Kidney (tissue), 22 donors: ENCODE measurements around the gene OGA. TPM values are rescaled to one million over a fixed set of nuclear protein-coding genes. Genes with fewer than 3 reads are reported as not detected.

Source experiments
- DNase-seq, 5 donors: peaks; one replicate each; pipeline ENCODE4 v3.0.0-alpha.2; 2013 to 2020
- FAIRE-seq: peaks from 2 replicates; lab custom pipeline; 2012; peaks lifted over from hg19 to GRCh38; lab: Jason Lieb, UNC
- H3K27ac ChIP-seq, 2 donors: one replicate each; pipeline ENCODE4 v1.7.0; 2013; ENCODE audit warnings: low read depth in 2 of 2, low read length in 2 of 2, inconsistent platforms in 1 of 2
- H3K27me3 ChIP-seq: one replicate; pipeline ENCODE4 v1.7.1; 2013; ENCODE audit warnings: low read length, inconsistent platforms; ENCODE audit not compliant: control insufficient read depth, insufficient read depth
- H3K36me3 ChIP-seq, 3 donors: one replicate each; pipeline versions ENCODE4 v1.7.0 to v1.7.1; 2013; ENCODE audit warnings: low read length in 3 of 3, control low read depth in 1 of 3, inconsistent platforms in 1 of 3; ENCODE audit not compliant: insufficient read depth in 3 of 3, control insufficient read depth in 2 of 3
- H3K4me1 ChIP-seq, 3 donors: one replicate each; pipeline versions ENCODE4 v1.7.0 to v1.7.1; 2013; ENCODE audit warnings: low read length in 3 of 3, inconsistent platforms in 1 of 3, low read depth in 1 of 3; ENCODE audit not compliant: control insufficient read depth in 2 of 3, insufficient read depth in 2 of 3
- H3K4me3 ChIP-seq, 3 donors: one replicate each; pipeline versions ENCODE4 v1.7.0 to v1.8.1; 2013; ENCODE audit warnings: low read length in 3 of 3, control low read depth in 1 of 3, inconsistent platforms in 1 of 3
- H3K9ac ChIP-seq, 3 donors: one replicate each; pipeline versions ENCODE4 v1.7.0 to v1.7.1; 2013; ENCODE audit warnings: low read length in 3 of 3, control low read depth in 1 of 3, inconsistent platforms in 1 of 3
- H3K9me3 ChIP-seq, 3 donors: one replicate each; pipeline versions ENCODE4 v1.7.0 to v1.7.1; 2013; ENCODE audit warnings: low read length in 3 of 3, control low read depth in 1 of 3, inconsistent platforms in 1 of 3; ENCODE audit not compliant: control insufficient read depth in 2 of 3, insufficient read depth in 1 of 3
- intact Hi-C: fragments of 100-400 bp; cut with DNase I; formaldehyde crosslinking; loops from one replicate; pipeline ENCODE4 v1.11.1; 2022
- long read RNA-seq, 10 donors: library from polyadenylated mRNA in 1 of 10; unstranded in 1 of 10; transcript quantifications; one replicate each; pipeline ENCODE4 v2.0.0 and lab custom pipeline, GENCODE V29; 2021 to 2026
- polyA plus RNA-seq: library from polyadenylated mRNA; stranded (reverse); fragments of 350-450 nt; fragmentation: Illumina TruSeq; extraction: RNeasy Lipid Tissue Mini Kit (QIAGEN cat#74804); gene quantifications from one replicate; pipeline ENCODE4 v1.2.3, GENCODE V29; 2014; ENCODE audit warnings: low read depth, low replicate concordance; ENCODE audit not compliant: insufficient read depth
- total RNA-seq: library from RNA; stranded (reverse); fragmentation: NEBNext Ultra II Directional; extraction: Animal tissue kit (Norgen Biotek cat#: 25700); gene quantifications from one replicate; pipeline ENCODE4 v1.2.1, GENCODE V29; 2021
- TF ChIP-seq, protein P1 (sequence below): IDR thresholded peaks from 3 replicates; pipeline ENCODE4 v1.5.1; 2012; ENCODE audit warnings: mild to moderate bottlenecking, moderate library complexity, borderline replicate concordance; ENCODE audit not compliant: insufficient read depth; ENCODE audit errors: extremely low read depth
- donor health status: control.
- donor health status: control.
- donor health status: control.
- donor health status: control.
- donor health status: control.
- donor health status: DM: yes; HTN: yes; CAD: no.
- donor health status: Normal renal cell carcinoma (clear cell type).

The OGA gene
- total RNA-seq (146 TPM), polyA plus RNA-seq (33.4 TPM)
- long read RNA-seq, donor 1, full-length matches to known transcripts = 10 of 10 reads
- long read RNA-seq, donor 1, partial matches to known transcripts = 0 of 10 reads
- long read RNA-seq, donor 1, other reads (novel, unspliced or antisense) = 0 of 10 reads
- long read RNA-seq, donor 2, full-length matches to known transcripts = 8 of 19 reads
- long read RNA-seq, donor 2, partial matches to known transcripts = 11 of 19 reads
- long read RNA-seq, donor 2, other reads (novel, unspliced or antisense) = 0 of 19 reads
- long read RNA-seq, donor 3, full-length matches to known transcripts = 14 of 19 reads
- long read RNA-seq, donor 3, partial matches to known transcripts = 5 of 19 reads
- long read RNA-seq, donor 3, other reads (novel, unspliced or antisense) = 0 of 19 reads
- long read RNA-seq, donor 4, full-length matches to known transcripts = 17 of 23 reads
- long read RNA-seq, donor 4, partial matches to known transcripts = 6 of 23 reads
- long read RNA-seq, donor 4, other reads (novel, unspliced or antisense) = 0 of 23 reads
- long read RNA-seq, donor 5, partial matches to known transcripts = 0 of 1 reads
- long read RNA-seq, donor 5, other reads (novel, unspliced or antisense) = 0 of 1 reads
- long read RNA-seq, donor 6, partial matches to known transcripts = 0 of 1 reads
- long read RNA-seq, donor 6, other reads (novel, unspliced or antisense) = 0 of 1 reads
- long read RNA-seq, donor 7, full-length matches to known transcripts = 12 of 40 reads
- long read RNA-seq, donor 7, partial matches to known transcripts = 12 of 40 reads
- long read RNA-seq, donor 7, other reads (novel, unspliced or antisense) = 16 of 40 reads
- long read RNA-seq, donor 8, full-length matches to known transcripts = 2 of 2 reads
- long read RNA-seq, donor 8, partial matches to known transcripts = 0 of 2 reads
- long read RNA-seq, donor 8, other reads (novel, unspliced or antisense) = 0 of 2 reads
- long read RNA-seq, donor 9, partial matches to known transcripts = 0 of 1 reads
- long read RNA-seq, donor 9, other reads (novel, unspliced or antisense) = 0 of 1 reads
- long read RNA-seq, donor 10, full-length matches to known transcripts = 8 of 17 reads
- long read RNA-seq, donor 10, partial matches to known transcripts = 9 of 17 reads
- long read RNA-seq, donor 10, other reads (novel, unspliced or antisense) = 0 of 17 reads

DNA sequence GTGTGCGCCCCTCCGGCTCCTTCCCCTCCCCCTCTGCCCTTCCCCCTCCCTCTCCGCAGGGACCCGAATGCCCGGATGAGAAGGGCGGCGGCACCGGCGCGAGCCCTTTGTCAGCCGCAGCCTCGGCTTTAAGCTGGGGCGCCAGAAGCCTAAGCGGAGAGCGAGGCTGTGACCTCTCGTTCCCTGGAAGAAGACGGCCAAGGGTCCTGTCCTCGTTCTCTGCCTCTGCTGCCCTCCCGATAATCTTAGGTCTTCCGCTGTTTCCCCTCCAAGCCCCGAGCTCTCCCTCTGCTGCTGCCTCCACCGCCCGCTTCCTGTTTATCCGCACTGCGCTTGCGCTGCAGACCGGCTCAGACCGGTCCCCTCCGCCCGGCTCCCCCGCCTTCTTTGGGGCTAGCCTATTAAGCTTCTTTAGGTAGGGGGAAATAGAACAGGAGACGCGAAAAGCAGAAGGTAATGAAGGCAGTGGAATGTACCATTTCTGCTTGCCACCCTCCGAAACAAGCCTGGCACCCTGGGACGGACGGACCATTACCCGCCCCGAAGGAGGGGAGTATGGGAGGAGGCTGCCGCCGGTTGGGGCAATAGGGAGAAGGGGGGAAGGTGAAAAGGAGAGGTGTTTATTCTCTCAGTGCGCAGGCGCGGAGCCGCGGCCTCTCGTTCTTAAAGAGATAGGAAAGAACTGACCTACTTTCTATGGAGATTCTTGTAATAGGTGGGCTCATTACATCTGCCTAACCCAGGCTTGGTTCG lies at the start of gene OGA:
TSS of gene OGA (minus strand) at position 326 of the 753 bp plus-strand sequence. CDS start 422 bp downstream, outside the sequence.
- Histone ChIP-seq H3K36me3 (no peaks in the 10 kb centered on the region), H3K9me3 (no peaks in the 10 kb centered on the region), H3K27ac (peak within 1 kb of the TSS; percentile 93 to 96), H3K9ac (peak within 1 kb of the TSS; percentile 74 to 98 (median 93)), H3K4me1 (peaks cover 3 to 14% (median 12%) of the 10 kb centered on the region in 3 donors), H3K4me3 (peak within 1 kb of the TSS; percentile 92 to 99 (median 93)), H3K27me3 (no peaks in the 10 kb centered on the region)
- FAIRE-seq (peak; percentile 88), DNase-seq (peak; percentile 99)
- intact Hi-C loops = no loop called here
- TF ChIP-seq, protein P1, sequence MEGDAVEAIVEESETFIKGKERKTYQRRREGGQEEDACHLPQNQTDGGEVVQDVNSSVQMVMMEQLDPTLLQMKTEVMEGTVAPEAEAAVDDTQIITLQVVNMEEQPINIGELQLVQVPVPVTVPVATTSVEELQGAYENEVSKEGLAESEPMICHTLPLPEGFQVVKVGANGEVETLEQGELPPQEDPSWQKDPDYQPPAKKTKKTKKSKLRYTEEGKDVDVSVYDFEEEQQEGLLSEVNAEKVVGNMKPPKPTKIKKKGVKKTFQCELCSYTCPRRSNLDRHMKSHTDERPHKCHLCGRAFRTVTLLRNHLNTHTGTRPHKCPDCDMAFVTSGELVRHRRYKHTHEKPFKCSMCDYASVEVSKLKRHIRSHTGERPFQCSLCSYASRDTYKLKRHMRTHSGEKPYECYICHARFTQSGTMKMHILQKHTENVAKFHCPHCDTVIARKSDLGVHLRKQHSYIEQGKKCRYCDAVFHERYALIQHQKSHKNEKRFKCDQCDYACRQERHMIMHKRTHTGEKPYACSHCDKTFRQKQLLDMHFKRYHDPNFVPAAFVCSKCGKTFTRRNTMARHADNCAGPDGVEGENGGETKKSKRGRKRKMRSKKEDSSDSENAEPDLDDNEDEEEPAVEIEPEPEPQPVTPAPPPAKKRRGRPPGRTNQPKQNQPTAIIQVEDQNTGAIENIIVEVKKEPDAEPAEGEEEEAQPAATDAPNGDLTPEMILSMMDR = peak; percentile 0

DNA sequence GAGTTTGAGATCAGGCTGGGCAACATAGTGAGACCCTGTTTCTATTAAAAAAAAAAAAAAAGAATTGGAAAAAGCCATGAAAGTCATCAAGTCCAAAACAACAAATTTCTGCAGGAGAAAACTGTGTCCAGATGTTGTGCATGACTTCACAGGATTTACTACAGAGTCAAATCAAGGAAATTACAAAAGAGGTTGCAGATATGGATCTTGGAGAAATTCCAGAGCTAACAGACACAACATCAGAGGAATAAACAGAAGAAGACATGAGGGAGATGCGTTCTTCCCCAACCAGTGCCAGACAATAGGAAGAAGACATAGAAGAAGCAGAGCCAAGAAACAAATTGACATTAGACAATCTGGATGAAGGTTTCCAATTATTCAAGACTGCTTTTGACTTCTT lies 49.7 kb upstream of the OGA start:
- Histone ChIP-seq H3K4me3 (no peak overlapping the region), H3K4me1 (no peaks in the 10 kb centered on the region), H3K27me3 (no peaks in the 10 kb centered on the region), H3K9me3 (no peaks in the 10 kb centered on the region), H3K36me3 (no peaks in the 10 kb centered on the region), H3K9ac (no peak overlapping the region), H3K27ac (no peak overlapping the region)
- FAIRE-seq (no peak), DNase-seq (no peak)
- TF ChIP-seq, protein P1 = no peak
- intact Hi-C loops = no loop called here

DNA sequence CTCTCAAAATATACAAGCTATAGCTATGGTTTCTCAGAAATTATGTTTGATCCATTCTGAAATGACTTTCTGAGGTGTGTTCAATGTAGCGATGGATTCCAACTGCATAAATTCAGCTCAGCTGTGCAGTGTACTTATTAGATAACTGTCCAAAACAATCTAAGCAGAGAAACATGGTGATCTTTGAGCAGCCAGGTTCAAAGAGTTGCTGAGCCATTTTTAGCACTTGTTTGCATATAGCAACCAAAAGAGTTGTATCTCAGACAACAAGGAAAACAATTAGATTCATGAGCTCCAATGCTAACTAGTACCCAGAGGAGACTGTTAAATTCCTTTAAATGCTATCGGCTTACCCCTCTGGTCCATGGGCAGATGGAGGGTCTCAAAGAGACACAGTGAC lies 41.3 kb upstream of the OGA start:
- intact Hi-C loops = no loop called here
- DNase-seq (no peak), FAIRE-seq (no peak)
- H3K36me3 ChIP-seq = no peaks in the 10 kb centered on the region
- H3K9me3 ChIP-seq = peaks cover 0 to 7% (median 4%) of the 10 kb centered on the region in 3 donors
- no peaks in the 10 kb centered on the region for H3K4me1 ChIP-seq
- no peak overlapping the region for H3K27ac ChIP-seq
- TF ChIP-seq, protein P1 = no peak
- H3K4me3 ChIP-seq = no peak overlapping the region
- no peaks in the 10 kb centered on the region for H3K27me3 ChIP-seq
- H3K9ac ChIP-seq = no peak overlapping the region
